ENCODE measurements around the gene PRCD. TPM values are rescaled to one million over a fixed set of nuclear protein-coding genes. Genes with fewer than 3 reads are reported as not detected.

Gene PRCD
- total and polyA plus RNA-seq, 8 donors: 0.55 to 7.3 (median 1.1) TPM

- peak; percentile 27 to 72 (median 62) for ATAC-seq
- Histone ChIP-seq H3K4me1 (peaks cover 19 to 36% (median 33%) of the 10 kb centered on the region in 3 donors), H3K36me3 (no peaks in the 10 kb centered on the region), H3K4me3 (no peak overlapping the region), H3K27me3 (no peaks in the 10 kb centered on the region), H3K9me3 (no peaks in the 10 kb centered on the region), H3K27ac (peak overlapping the region; percentile 31 to 62 (median 52))
- TF ChIP-seq CTCF (IDR thresholded peaks at IDR 0.05): peak in 2 of 4 donors; percentile 22 to 38
- WGBS, 2 donors: 41 to 47% methylated on average over 3 of the region's 3 CpGs
- intact Hi-C loops (cut with DNase I): no loop called here
- FAIRE-seq: no peak
- peak in 3 of 6 donors; percentile 31 to 57 (median 45) for DNase-seq
These were observed 7.4 kb downstream of the PRCD start for GRCh38 chr17:76547183-76547641.

- H3K27ac ChIP-seq: peak overlapping the region in 1 of 4 donors; percentile 41
- no peak for DNase-seq
These were observed 7.9 kb downstream of the PRCD start for GRCh38 chr17:76547642-76548202.

GRCh38 chr17:76548378-76549214 is 8.8 kb downstream of the PRCD start:
- DNase-seq (no peak), ATAC-seq (no peak), FAIRE-seq (no peak)
- Histone ChIP-seq H3K36me3 (no peaks in the 10 kb centered on the region), H3K4me3 (no peak overlapping the region), H3K27ac (peak overlapping the region in 2 of 4 donors; percentile 41 to 62), H3K4me1 (peaks cover 19 to 36% (median 33%) of the 10 kb centered on the region in 3 donors), H3K27me3 (no peaks in the 10 kb centered on the region), H3K9me3 (no peaks in the 10 kb centered on the region)
- 36% methylated on average over 9 of the region's 9 CpGs for WGBS, 2 donors
- intact Hi-C loops (cut with DNase I): no loop called here
- TF ChIP-seq CTCF (IDR thresholded peaks at IDR 0.05): no peak

More at GRCh38 chr17:76547642-76548202, 7.9 kb downstream of the PRCD start:
- H3K36me3 ChIP-seq: no peaks in the 10 kb centered on the region
- no peak for TF ChIP-seq CTCF (IDR thresholded peaks at IDR 0.05)
- H3K4me3 ChIP-seq: no peak overlapping the region
- 78 to 79% methylated on average over 2 of the region's 2 CpGs for WGBS, 2 donors
- intact Hi-C loops (cut with DNase I): no loop called here
- peaks cover 19 to 36% (median 33%) of the 10 kb centered on the region in 3 donors for H3K4me1 ChIP-seq
- H3K9me3 ChIP-seq: no peaks in the 10 kb centered on the region
- no peak for FAIRE-seq
- H3K27me3 ChIP-seq: no peaks in the 10 kb centered on the region
- ATAC-seq: no peak

GRCh38 chr17:76549215-76549518 is 9.3 kb downstream of the PRCD start:
- WGBS, 2 donors: 45 to 58% methylated on average over 9 of the region's 9 CpGs
- H3K27ac ChIP-seq: peak overlapping the region in 2 of 4 donors; percentile 41 to 62
- H3K4me1 ChIP-seq: peaks cover 19 to 35% (median 33%) of the 10 kb centered on the region in 3 donors
- DNase-seq (no peak), ATAC-seq (no peak), FAIRE-seq (no peak)
- no peaks in the 10 kb centered on the region for H3K36me3 ChIP-seq
- intact Hi-C loops (cut with DNase I): no loop called here
- no peak for TF ChIP-seq CTCF (IDR thresholded peaks at IDR 0.05)
- H3K27me3 ChIP-seq: no peaks in the 10 kb centered on the region
- H3K4me3 ChIP-seq: no peak overlapping the region
- H3K9me3 ChIP-seq: no peaks in the 10 kb centered on the region

GRCh38 chr17:76549539-76549938 is 9.7 kb downstream of the PRCD start:
- TF ChIP-seq CTCF (IDR thresholded peaks at IDR 0.05): no peak
- H3K4me3 ChIP-seq: no peak overlapping the region
- H3K27me3 ChIP-seq: no peaks in the 10 kb centered on the region
- H3K9me3 ChIP-seq: no peaks in the 10 kb centered on the region
- H3K36me3 ChIP-seq: no peaks in the 10 kb centered on the region
- no peak for FAIRE-seq
- ATAC-seq: no peak
- no peak for DNase-seq
- 62 to 74% methylated on average over 7 of the region's 7 CpGs for WGBS, 2 donors
- intact Hi-C loops (cut with DNase I): no loop called here
- H3K4me1 ChIP-seq: peaks cover 19 to 33% (median 31%) of the 10 kb centered on the region in 3 donors
- no peak overlapping the region for H3K27ac ChIP-seq

Measured in pancreas (tissue), 10 donors.